ENCODE data around the gene TMPRSS9.

Gene TMPRSS9

DNA sequence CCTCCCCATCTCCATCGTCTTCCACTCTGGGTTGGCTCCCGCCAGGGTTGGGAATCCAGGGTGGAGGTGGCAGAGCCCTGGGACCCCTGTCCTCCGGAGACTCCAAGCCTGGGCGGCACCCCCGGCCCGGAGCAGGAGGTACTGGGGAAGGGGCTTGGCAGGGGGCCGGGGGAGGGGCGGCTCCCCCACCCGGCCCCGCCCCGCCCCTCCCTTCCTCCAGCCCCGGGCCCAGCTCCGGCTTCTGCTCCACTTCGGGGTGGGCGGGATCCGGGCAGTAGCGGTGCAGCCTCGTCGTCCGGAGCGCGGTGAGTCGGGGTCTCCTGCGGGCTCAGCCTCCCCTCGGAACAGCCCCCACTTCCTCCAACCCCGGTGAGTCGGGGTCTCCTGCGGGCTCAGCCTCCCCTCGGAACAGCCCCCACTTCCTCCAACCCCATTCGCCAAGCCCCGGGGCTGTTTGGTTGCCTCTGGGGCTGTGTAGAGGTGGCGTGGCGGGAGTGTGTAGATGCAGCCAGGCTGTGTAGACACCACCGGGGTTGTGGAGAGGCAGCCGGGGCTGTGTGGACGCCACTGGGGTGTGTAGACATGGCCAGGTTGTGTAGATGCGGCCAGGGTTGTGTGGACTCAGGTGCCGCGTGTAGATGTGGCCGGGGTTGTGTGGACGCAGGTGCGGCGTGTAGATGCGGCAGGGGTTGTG is at the start of gene TMPRSS9:
TSS of gene TMPRSS9 (plus strand) at position 274 of the 694 bp plus-strand sequence. CDS start 29,521 bp downstream, outside the sequence.
- no peak for DNase-seq (ENCODE audit: low read depth in 2 of 2)

- no peak for DNase-seq (ENCODE audit: low read depth in 2 of 2)
Measured at GRCh38 chr19:2311093-2311492, 49.0 kb upstream of the TMPRSS9 start.

DNA sequence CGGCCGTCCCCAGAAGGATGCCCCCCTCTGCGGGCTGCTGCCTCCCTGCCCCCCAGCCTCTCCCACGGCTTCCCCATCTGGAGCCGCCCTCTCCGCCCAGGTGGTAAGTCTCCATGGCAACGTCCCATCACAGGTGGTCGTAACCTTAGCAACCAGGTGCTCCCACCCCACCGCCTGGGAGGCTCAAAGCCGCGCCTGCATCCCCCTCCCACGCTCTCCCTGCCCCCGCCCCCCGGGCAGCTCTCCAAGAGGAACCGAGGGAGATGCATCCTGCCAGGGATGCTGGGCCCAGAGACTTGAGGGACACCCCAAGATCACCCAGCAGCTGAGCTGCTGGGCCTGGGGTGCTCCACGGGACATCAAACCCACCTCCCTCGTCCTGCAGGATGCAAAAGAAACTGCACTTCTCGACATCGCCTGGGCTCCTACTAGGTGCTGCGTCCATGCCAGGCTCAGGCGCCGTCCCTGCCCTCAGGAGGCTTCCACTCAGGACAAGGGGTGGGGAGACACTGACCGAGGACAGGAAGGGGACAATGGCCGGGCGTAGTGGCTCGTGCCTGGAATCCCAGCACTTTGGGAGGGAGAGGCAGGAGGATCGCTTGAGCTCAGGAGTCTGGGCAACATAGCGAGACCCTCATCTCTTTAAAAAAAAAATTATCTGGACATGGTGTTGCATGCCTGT is 47.1 kb upstream of the TMPRSS9 start:
- DNase-seq (ENCODE audit: low read depth in 2 of 2): no peak

DNA sequence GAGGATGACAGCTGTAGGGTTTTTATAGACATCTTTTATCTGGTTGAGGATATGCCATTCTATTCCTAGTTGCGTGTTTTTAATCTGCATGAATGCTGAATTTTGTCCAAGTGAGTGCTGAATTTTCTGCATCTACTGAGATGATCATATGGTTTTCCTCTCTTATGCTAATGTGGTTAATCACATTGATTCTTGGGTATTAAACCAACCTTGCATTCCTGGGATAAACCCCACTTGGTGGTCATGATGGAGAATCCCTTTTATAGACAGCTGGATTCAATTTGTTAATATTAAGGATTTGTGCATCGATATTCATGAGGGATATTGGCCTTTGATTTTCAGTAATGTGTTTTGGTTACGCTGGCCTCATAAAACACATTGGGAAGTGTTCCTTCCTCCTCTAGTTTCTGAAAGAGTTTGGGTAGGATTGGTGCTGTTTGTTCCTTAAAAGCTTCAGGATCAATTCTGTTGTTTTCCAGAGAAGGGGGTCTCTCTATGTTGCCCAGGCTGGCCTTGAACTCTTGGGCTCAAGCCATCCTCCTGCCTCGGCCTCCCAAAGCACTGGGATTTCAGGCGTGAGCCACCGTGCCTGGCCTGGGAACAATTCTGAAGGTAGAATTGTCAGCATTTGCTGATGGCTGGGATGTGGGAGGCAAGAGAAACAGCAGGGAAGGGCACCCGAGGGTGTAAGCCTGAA is 44.8 kb upstream of the TMPRSS9 start:
- DNase-seq (ENCODE audit: low read depth in 2 of 2): no peak

GRCh38 chr19:2315818-2316353 is 44.2 kb upstream of the TMPRSS9 start:
- no peak for DNase-seq (ENCODE audit: low read depth in 2 of 2)

GRCh38 chr19:2317300-2317699 is 42.8 kb upstream of the TMPRSS9 start:
- no peak for DNase-seq (ENCODE audit: low read depth in 2 of 2)

DNA sequence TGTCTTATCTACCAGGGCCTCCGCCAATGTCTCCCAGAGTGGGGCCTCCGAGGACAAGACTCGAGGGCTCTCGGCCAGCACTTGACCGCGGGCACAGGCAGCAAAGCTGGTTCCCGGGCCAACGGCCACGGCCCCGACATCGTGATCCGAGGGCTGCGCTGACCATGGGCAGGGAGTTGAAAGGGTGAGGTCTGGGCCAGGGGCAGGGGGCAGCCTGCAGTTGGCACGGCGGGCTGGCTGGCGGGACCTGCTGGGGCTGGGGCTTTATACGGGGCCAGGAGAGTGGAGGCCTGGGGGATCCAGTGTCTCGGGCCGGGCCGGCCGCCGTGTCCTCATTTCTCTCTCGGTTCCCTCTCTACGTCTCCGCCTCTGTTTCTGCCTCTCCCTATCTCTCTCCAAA is 42.3 kb upstream of the TMPRSS9 start:
- DNase-seq (ENCODE audit: low read depth in 2 of 2): no peak

DNA sequence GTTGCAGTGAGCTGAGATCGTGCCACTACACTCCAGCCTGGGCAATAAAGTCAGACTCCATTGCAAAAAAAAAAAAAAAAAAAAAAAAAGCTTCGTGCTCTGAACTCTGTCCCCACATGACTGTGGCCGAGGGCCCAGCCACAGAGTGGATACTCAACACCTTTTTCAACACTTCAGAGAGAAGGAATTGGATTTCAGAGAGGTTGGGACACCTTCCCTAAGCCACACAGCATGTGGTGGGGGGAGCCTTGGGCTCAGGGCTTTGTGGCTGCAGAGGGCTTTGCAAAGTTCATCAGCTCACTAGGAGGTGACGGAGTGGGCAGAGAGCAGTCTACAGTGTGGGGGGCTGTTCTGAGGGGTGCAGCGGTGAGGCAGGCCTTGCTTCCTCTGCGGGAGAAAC is 41.1 kb upstream of the TMPRSS9 start:
- DNase-seq (ENCODE audit: low read depth in 2 of 2): no peak

DNA sequence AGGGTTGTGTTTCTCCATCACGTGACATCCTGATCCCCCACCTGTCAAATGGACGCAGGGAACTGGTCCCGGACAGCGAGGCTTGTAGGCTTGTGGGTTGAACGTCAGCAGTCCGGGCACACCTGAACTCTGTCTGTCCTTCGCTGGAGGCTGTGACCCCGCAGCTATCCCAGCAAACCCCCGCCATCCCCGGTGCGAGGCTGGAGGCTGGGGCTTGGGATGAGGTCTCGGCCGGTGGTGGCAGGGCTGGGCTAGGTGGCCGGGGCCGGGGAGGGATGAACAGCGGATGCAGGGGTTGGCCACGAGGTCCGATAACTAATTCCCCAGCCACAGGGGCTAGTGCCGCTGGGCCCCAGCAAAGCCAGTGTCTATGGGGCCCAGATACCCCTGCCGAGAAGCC is 40.5 kb upstream of the TMPRSS9 start:
- DNase-seq (ENCODE audit: low read depth in 2 of 2): no peak

GRCh38 chr19:2320049-2320448 is 40.0 kb upstream of the TMPRSS9 start:
- DNase-seq (ENCODE audit: low read depth in 2 of 2): no peak

DNA sequence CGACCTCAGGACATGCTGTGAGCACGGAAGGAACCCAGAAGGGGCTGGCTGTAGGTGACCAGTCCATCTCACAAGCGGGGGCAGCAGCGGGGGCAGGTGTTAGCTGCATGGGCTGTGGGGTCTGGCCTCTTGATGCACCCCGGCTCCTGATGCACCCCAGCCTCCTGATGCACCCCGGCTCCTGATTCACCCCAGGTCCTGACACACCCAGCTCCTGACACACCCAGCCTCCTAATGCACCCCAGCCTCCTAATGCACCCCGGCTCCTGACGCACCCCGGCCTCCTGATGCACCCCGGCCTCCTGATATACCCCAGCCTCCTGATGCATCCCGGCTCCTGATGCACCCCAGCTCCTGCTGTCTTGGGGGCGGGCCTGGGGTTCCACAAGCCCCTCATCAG is 39.1 kb upstream of the TMPRSS9 start:
- DNase-seq (ENCODE audit: low read depth in 2 of 2): no peak

- DNase-seq (ENCODE audit: low read depth in 2 of 2): no peak
Measured at GRCh38 chr19:2321565-2322283, 38.3 kb upstream of the TMPRSS9 start.

DNA sequence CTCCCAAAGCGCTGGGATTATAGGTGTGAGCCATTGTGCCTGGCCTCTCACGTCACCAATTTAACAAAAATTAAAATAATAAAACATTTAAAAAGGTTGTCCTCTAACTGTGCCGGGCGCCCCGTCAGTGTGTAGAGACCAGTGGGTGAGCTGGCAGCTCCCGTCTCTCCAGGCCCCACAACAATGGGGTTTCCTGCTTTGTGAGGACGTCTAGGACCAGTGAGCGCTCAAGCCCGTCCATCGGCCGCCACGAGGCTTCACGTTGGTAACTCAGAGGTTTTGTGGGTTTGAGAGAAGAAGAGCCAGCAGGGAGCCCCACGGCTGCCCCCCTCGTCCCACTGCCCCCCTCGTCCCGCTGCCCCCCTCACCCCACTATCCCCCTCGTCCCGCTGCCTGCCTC is 36.4 kb upstream of the TMPRSS9 start:
- DNase-seq (ENCODE audit: low read depth in 2 of 2): no peak

DNA sequence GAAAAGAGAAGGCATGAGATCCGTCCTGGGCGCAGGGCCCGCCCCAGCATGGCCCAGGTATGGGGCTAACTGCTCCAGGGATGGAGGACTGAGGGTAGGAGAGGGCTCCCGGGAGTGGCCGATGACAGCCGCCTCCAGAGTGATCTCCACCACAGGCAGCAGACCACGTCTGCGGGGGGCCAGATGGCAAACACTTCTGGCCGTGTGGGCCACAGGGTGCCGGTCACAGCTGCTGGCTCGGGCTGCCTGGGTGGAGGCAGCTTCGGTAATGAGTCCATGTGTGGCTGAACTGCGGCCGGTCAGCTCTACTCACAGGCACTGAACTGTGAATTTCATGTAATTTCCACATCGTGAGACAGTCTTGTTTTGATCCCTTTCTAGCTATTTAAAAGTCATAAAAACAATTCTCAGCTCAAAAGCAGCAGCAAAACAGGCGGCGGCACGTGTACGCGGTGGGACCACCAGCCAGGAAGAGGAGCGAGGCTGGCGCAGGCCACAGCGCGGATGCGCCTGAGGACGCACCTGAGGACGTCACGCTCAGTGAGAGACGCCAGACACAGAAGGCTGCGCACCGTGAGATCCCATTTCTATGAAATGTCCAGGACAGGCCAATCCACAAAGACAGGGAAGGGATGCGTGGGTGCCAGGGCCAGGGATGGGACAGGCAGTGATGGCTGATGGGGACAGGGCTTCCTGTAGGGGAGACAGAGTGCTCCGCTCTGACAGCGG is 35.7 kb upstream of the TMPRSS9 start:
- no peak for DNase-seq (ENCODE audit: low read depth in 2 of 2)

DNA sequence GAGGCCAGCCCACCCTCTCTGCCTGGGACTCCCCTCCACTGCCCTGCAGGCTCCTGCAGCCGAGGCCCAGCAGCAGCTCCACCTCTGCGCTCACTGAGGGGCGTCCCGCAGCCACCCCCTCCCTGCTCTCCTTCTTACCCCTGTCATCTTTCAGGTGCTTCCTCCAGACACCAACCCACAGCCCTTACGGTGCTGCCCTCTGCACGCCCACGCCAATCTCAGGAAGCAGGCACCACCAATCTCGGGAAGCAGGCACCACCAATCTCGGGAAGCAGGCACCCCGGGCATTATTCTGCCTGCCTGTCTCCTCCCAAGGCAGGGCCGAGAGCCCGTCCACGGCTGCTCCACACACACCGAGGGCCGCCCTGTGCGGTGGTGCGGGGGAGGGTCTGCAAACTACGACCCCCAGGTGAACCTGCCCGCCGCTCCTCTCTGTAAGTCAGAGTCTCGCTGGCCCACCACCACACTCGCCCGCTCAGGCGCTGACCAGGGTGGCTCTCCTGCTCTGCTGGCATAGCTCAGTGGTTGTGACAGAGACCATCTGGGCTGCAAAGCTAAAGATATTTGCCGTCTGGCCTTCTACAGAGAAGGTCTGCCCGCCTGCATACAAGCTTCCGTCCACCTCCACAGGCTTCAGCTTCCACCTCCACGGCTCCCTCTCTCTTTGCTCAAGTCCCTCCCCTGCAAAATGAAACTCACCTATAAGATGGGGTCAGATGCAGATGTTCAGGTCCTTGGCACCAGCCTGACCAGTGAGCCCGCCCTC is 34.6 kb upstream of the TMPRSS9 start:
- no peak for DNase-seq (ENCODE audit: low read depth in 2 of 2)

DNA sequence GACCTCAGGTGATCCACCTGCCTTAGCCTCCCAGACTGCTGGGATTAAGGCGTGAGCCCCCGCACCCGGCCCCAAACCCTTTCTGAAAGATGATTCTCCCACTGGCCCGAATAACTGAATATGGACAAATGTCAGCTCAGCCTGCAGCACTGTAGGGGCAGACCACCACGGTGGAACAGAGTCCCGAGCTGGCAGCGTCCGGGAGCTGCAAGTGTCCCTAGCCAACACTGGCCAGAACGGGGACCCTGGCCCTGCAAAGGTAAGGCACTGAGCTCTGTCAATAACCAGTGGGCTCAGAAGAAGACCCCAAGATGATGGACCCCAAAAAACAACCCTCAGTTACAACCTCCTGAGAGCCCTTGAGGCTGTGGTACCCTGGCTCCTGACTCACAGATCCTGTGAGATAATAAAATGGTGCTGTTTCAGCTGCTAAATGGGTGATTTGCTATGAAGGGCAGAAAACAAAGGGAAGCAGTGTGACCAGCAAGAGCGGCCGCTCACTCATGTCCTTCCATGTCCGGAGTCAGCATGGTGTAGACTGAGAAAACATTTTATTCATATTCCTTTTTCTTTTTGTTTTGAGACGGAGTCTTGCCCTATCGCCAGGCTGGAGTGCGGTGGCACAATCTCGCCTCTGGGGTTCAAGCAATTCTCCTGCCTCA is 33.2 kb upstream of the TMPRSS9 start:
- DNase-seq (ENCODE audit: low read depth in 2 of 2): no peak

- DNase-seq (ENCODE audit: low read depth in 2 of 2): no peak
Measured at GRCh38 chr19:2327773-2328400, 32.2 kb upstream of the TMPRSS9 start.

GRCh38 chr19:2328401-2329148 is 31.5 kb upstream of the TMPRSS9 start, which contains the start of the genes LSM7 and SPPL2B:
Gene LSM7, minus strand, starts transcription at chr19:2328586. Its CDS starts 20 bp downstream, at chr19:2328566.
Gene SPPL2B, plus strand, starts transcription at chr19:2328684. Its CDS starts 26 bp downstream, at chr19:2328710.
- peak; percentile 84 to 91 for DNase-seq (ENCODE audit: low read depth in 2 of 2)

GRCh38 chr19:2329149-2329478 is 31.0 kb upstream of the TMPRSS9 start:
- no peak for DNase-seq (ENCODE audit: low read depth in 2 of 2)

Data from stimulated activated CD4-positive, alpha-beta T cell treated with anti-CD3 and anti-CD28 coated beads, Interleukin-1b, Interleukin-23, amount 100 ng/mL, for 1 hour (primary cell).